Left lung (tissue), 10 donors: ENCODE results near the gene ALG12. TPM values are rescaled to one million over a fixed set of nuclear protein-coding genes. Genes with fewer than 3 reads are reported as not detected.

ENCODE experiments used
- ATAC-seq: fragments of 200-7000 bp; cut with Tn5 transposase; one replicate; pipeline ENCODE4 v1.9.1; 2020; ENCODE audit warnings: moderate library complexity
- DNase-seq, 4 donors: peaks; one replicate each; pipeline ENCODE4 v3.0.0-alpha.2; 2013 to 2020
- H3K27ac ChIP-seq, 2 donors: fragments of 200-600 bp; sonication (generic) in 1 of 2; one replicate each; pipeline versions ENCODE4 v1.5.0 to v1.8.0; 2020 to 2021
- H3K27me3 ChIP-seq, 2 donors: fragments of 200-600 bp; sonication (generic) in 1 of 2; one replicate each; pipeline versions ENCODE4 v1.5.0 to v1.8.0; 2020 to 2021
- H3K36me3 ChIP-seq, 2 donors: fragments of 200-600 bp; sonication (generic) in 1 of 2; one replicate each; pipeline versions ENCODE4 v1.5.0 to v1.8.0; 2020 to 2021
- H3K4me1 ChIP-seq, 2 donors: fragments of 200-600 bp; one replicate each; pipeline ENCODE4 v1.8.0; 2021
- H3K4me3 ChIP-seq, 2 donors: fragments of 200-600 bp; sonication (generic) in 1 of 2; one replicate each; pipeline versions ENCODE4 v1.5.0 to v1.8.0; 2020 to 2021; ENCODE audit warnings: mild to moderate bottlenecking in 1 of 2
- H3K9me3 ChIP-seq, 2 donors: fragments of 200-600 bp; sonication (generic) in 1 of 2; one replicate each; pipeline versions ENCODE4 v1.5.0 to v1.8.0; 2020 to 2021
- CTCF ChIP-seq, 2 donors: fragments of 200-600 bp; sonication (generic) in 1 of 2; IDR thresholded peaks; one replicate each; pipeline versions ENCODE4 v1.5.0 to v1.8.0; 2021; ENCODE audit warnings: antibody characterized with exemption in 2 of 2
- intact Hi-C, 2 donors: fragments of 100-400 bp; cut with DNase I; formaldehyde crosslinking; loops; one replicate each; pipeline versions ENCODE4 v1.11.2 to v1.14.2; 2022
- polyA plus RNA-seq, 6 donors: library from polyadenylated mRNA; unstranded; fragments of 120-200 nt; gene quantifications; one replicate each; pipeline ENCODE4 v1.2.1, GENCODE V29; 2013; ENCODE audit not compliant: insufficient read length in 6 of 6
- total RNA-seq, 2 donors: library from RNA; stranded (reverse); fragmentation: NEBNext Ultra II Directional; extraction: Animal tissue kit (Norgen Biotek cat#: 25700); gene quantifications; one replicate each; pipeline ENCODE4 v1.2.1, GENCODE V29; 2021
- donor health status: DM: no; HTN: yes; CAD: no.
- donor health status: DM: no; HTN: no; CAD: no.

ALG12 gene
- total and polyA plus RNA-seq, 8 donors: 16.4 to 35.2 (median 24.7) TPM

DNA sequence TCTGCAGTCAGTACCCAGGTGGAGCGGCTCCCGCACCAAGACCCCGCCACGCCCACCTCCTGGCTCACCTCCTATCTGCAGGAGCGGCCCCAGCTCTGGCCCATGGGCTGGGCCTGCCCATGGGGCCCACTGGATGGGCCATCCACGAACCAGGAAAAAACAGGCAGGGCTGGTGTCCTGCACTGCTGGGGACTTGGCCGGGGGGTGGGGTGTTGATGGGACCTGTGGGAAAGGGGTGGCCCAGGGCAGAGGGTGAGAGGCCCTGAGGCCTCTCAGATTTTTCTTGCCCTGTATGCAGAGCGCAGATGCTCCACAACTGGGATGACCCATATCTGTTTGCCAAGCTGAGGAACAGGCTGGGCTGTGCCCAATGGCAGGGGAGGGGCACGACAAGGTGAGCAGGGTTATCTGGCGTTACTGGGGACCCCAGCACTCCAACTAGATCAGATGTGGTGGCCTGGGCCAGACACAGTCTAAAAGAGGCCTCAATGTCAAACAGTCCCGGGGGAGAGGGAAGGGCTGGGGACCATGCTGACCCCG, 39.7 kb upstream of the ALG12 start:
- Histone ChIP-seq H3K27ac (peak overlapping the region in 1 of 2 donors; percentile 97), H3K4me1 (peaks cover 28 to 64% of the 10 kb centered on the region in 2 donors), H3K36me3 (peaks cover 0 to 15% of the 10 kb centered on the region in 2 donors), H3K4me3 (no peak overlapping the region), H3K27me3 (no peaks in the 10 kb centered on the region), H3K9me3 (no peaks in the 10 kb centered on the region)
- DNase-seq: peak in 2 of 4 donors; percentile 29 to 63
- no peak for TF ChIP-seq CTCF (IDR thresholded peaks at IDR 0.05)
- no peak for ATAC-seq
- intact Hi-C loops: no loop called here

DNA sequence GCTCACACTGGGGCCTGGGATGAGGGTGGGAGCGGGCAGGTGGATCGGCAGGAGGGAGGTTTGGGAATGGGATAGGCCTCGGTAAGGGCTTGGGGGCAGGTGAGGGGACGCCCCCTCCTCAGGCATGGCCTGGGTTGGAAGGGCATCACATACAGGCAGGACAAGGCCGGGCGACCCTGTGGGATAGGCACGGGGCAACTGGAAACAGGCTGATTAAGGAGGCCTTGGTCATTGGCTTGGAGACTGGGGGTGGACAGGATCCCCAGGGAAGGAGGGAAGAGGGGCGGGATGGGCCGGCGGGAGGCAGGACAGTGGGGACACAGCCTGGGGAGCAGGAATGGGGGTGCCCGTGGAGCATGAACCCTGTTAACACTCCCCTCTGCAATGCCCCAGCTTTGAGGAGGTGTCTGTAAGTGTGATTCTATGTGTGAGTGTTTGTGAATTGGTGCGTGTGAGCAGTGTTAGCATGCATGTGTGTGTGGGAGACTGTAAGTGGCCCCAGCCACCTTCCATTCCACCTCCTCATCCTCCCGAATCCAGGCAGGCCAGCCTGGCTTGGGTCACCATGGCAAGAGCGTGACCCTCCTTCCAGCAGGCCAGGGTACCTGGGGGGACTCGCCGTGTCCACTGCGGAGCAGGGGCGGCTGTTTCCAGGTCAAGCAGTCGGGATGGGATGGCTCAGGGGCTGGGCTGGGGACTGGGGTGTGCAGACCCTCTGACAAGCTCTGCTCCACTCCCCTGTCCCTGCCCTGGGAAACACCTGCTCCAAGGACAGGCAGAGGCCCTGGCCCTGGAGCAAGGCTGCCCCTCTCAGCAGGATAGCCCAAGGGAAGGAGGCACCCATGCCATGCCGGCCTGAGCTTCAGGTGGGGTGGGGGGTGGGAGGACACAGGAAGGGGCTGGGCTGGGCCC, 38.9 kb upstream of the ALG12 start:
- H3K4me1 ChIP-seq: peaks cover 31 to 65% of the 10 kb centered on the region in 2 donors
- ATAC-seq (no peak), DNase-seq (peak in 2 of 4 donors; percentile 26 to 69)
- H3K9me3 ChIP-seq: no peaks in the 10 kb centered on the region
- no peak for TF ChIP-seq CTCF (IDR thresholded peaks at IDR 0.05)
- H3K4me3 ChIP-seq: no peak overlapping the region
- no peaks in the 10 kb centered on the region for H3K27me3 ChIP-seq
- H3K27ac ChIP-seq: no peak overlapping the region
- H3K36me3 ChIP-seq: peaks cover 0 to 9% of the 10 kb centered on the region in 2 donors
- intact Hi-C loops: no loop called here

DNA sequence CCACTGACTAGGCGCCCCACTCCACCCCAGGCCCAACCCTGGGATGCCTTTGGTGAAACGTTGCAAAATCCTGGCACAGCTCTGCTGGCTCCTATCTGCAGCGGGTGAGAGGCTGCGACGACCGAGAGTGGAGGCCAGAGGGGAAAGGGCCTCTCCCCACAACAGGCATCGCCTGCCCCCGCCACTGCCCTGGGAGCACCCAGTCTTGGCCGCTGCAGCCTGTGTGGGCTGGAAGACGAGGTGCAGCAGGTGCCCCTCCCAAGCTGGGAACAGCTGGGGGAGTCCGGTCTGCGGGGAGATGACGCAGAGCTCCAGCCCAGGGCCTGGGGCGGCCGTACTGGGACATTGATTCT, 38.2 kb upstream of the ALG12 start:
- ATAC-seq: no peak
- DNase-seq: peak in 2 of 4 donors; percentile 44 to 75
- Histone ChIP-seq H3K4me1 (peaks cover 37 to 73% of the 10 kb centered on the region in 2 donors), H3K27ac (no peak overlapping the region), H3K4me3 (no peak overlapping the region), H3K9me3 (no peaks in the 10 kb centered on the region), H3K36me3 (peaks cover 0 to 2% of the 10 kb centered on the region in 2 donors), H3K27me3 (no peaks in the 10 kb centered on the region)
- intact Hi-C loops: no loop called here
- no peak for TF ChIP-seq CTCF (IDR thresholded peaks at IDR 0.05)

DNA sequence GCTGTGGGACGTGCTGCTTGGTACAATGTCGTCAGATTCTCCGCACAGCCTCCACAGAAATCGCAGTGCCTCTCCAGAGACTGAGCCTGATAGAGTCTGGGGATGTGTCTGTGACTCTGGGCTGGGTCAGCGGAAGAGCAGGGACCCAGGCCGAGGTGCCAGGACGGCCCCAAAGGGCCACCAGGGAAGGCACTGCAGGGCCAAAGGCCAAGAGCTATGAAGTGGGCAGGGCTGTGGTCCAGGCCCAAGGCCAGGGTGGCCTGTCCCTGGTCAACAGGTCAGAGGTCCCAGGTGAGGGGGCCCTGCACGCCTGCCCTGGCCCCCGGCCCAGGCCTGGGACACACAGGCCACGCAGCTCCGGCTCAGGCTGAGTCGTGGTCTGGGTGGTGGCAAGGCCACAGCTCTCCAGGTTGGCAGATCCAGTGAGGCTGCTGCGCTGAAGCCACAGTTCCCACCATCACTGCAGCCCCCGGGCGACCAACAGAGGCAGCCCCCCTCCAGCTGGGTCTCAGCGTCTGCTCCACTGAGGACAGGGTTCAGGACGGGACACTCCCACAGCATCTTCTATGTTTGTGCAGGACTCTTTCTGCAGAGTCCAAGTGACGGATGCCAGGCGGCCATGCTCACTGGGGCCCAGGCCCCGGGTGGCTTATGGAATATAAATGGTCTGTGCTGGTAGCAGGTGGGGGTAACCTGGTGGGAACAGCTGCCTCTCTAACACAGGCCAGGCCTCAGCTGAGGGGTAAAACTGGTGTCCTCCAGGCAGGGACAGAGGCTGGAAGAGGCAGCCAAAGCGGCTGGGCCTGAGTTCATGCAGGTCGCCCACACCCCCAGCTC, 37.6 kb upstream of the ALG12 start:
- Histone ChIP-seq H3K9me3 (no peaks in the 10 kb centered on the region), H3K36me3 (no peaks in the 10 kb centered on the region), H3K27me3 (no peaks in the 10 kb centered on the region), H3K27ac (peak overlapping the region in 1 of 2 donors; percentile 15), H3K4me3 (no peak overlapping the region), H3K4me1 (peaks cover 37 to 79% of the 10 kb centered on the region in 2 donors)
- ATAC-seq (no peak), DNase-seq (peak in 2 of 4 donors; percentile 25 to 69)
- intact Hi-C loops: no loop called here
- TF ChIP-seq CTCF (IDR thresholded peaks at IDR 0.05): no peak
